ENCODE measurements around the gene ZNF648.

- TF ChIP-seq CTCF (IDR thresholded peaks at IDR 0.05), result no peak
- TF ChIP-seq POLR2A (IDR thresholded peaks at IDR 0.05), result no peak
Measured at GRCh38 chr1:182095946-182096345, 34.4 kb upstream of the ZNF648 start.

All from vagina (tissue), 2 donors.